HG03457 (cell line): ENCODE results near the gene ETNK1.
A peak's percentile ranks its signal among the peaks of the same experiment; 100 is the strongest.
"Not testable (repeated sequence)": the region's sequence is repeated elsewhere in the genome, so short reads cannot be mapped to it uniquely, and the experiment has no call there.

ENCODE experiments used
- ATAC-seq: cut with Tn5 transposase; IDR thresholded peaks from one replicate; pipeline ENCODE4 v1.9.1; 2021; ENCODE audit warnings: moderate number of reproducible peaks; ENCODE audit not compliant: unreplicated experiment

The ETNK1 gene

GRCh38 chr12:22684140-22685118, 59.5 kb downstream of the ETNK1 start:
- no peak for ATAC-seq

GRCh38 chr12:22686193-22686592, 61.2 kb downstream of the ETNK1 start:
- ATAC-seq, result no peak

GRCh38 chr12:22687361-22688076, 62.5 kb downstream of the ETNK1 start:
- peak; percentile 72 for ATAC-seq

GRCh38 chr12:22689876-22690275, 64.9 kb downstream of the ETNK1 start:
- no peak for ATAC-seq

- no peak for ATAC-seq
Measured at GRCh38 chr12:22691319-22691718, 66.3 kb downstream of the ETNK1 start.

- not testable (repeated sequence) for ATAC-seq
Measured at GRCh38 chr12:22692467-22692866, 67.5 kb downstream of the ETNK1 start.

GRCh38 chr12:22692964-22693555, 68.1 kb downstream of the ETNK1 start:
- ATAC-seq, result no peak

GRCh38 chr12:22698576-22698975, 73.6 kb downstream of the ETNK1 start:
- ATAC-seq, result no peak

- ATAC-seq, result not testable (repeated sequence)
Measured at GRCh38 chr12:22699705-22700104, 74.7 kb downstream of the ETNK1 start.

- ATAC-seq, result no peak
Measured at GRCh38 chr12:22700106-22700505, 75.1 kb downstream of the ETNK1 start.

GRCh38 chr12:22701216-22701809, 76.3 kb downstream of the ETNK1 start:
- ATAC-seq, result not testable (repeated sequence)

- no peak for ATAC-seq
Measured at GRCh38 chr12:22702690-22703089, 77.7 kb downstream of the ETNK1 start.

- no peak for ATAC-seq
Measured at GRCh38 chr12:22709292-22709691, 84.3 kb downstream of the ETNK1 start.

- no peak for ATAC-seq
Measured at GRCh38 chr12:22712083-22712482, 87.1 kb downstream of the ETNK1 start.

GRCh38 chr12:22715254-22715653, 90.3 kb downstream of the ETNK1 start:
- no peak for ATAC-seq

GRCh38 chr12:22719745-22720144, 94.8 kb downstream of the ETNK1 start:
- no peak for ATAC-seq

GRCh38 chr12:22722081-22722480, 97.1 kb downstream of the ETNK1 start:
- no peak for ATAC-seq

GRCh38 chr12:22722779-22723178, 97.8 kb downstream of the ETNK1 start:
- ATAC-seq, result no peak

- ATAC-seq, result no peak
Measured at GRCh38 chr12:22728987-22729386, 104.0 kb downstream of the ETNK1 start.

- no peak for ATAC-seq
Measured at GRCh38 chr12:22729431-22729956, 104.5 kb downstream of the ETNK1 start.

- ATAC-seq, result no peak
Measured at GRCh38 chr12:22729957-22730443, 105.0 kb downstream of the ETNK1 start.
